UCSD-AML1 (cell line): ENCODE measurements around the gene CARM1.
"Not testable (repeated sequence)": the region's sequence is repeated elsewhere in the genome, so short reads cannot be mapped to it uniquely, and the experiment has no call there.

Source experiments
- DNase-seq: peaks from one replicate; lab custom pipeline; 2025; ENCODE audit not compliant: unreplicated experiment; lab: John Stamatoyannopoulos, UW

CARM1 gene

GRCh38 chr19:10846500-10847202, 24.7 kb upstream of the CARM1 start:
- DNase-seq: no peak

- peak; percentile 54 for DNase-seq
These were observed 23.0 kb upstream of the CARM1 start, which contains the start of gene C19orf38 for GRCh38 chr19:10848230-10848856. Gene C19orf38, plus strand, starts transcription at chr19:10848415. Its CDS starts 94 bp downstream, at chr19:10848509.

GRCh38 chr19:10850631-10851030, 20.7 kb upstream of the CARM1 start:
- DNase-seq: no peak

- DNase-seq: no peak
These were observed 19.1 kb upstream of the CARM1 start for GRCh38 chr19:10852098-10852800.

- no peak for DNase-seq
These were observed 18.4 kb upstream of the CARM1 start for GRCh38 chr19:10852941-10853340.

- DNase-seq: no peak
These were observed 16.8 kb upstream of the CARM1 start for GRCh38 chr19:10854350-10855089.

- DNase-seq: peak; percentile 32
These were observed 15.4 kb upstream of the CARM1 start for GRCh38 chr19:10855879-10856522.

GRCh38 chr19:10856899-10857298, 14.5 kb upstream of the CARM1 start:
- DNase-seq: not testable (repeated sequence)

GRCh38 chr19:10858204-10858828, 13.0 kb upstream of the CARM1 start:
- peak; percentile 31 for DNase-seq

- DNase-seq: peak; percentile 48
These were observed 10.2 kb upstream of the CARM1 start for GRCh38 chr19:10861103-10861651.

- no peak for DNase-seq
These were observed 8.7 kb upstream of the CARM1 start for GRCh38 chr19:10862561-10863106.

- DNase-seq: no peak
These were observed 8.1 kb upstream of the CARM1 start for GRCh38 chr19:10863107-10863717.

GRCh38 chr19:10864538-10864899, 6.8 kb upstream of the CARM1 start:
- peak; percentile 72 for DNase-seq

- DNase-seq: no peak
These were observed 4.9 kb upstream of the CARM1 start for GRCh38 chr19:10866495-10866894.

GRCh38 chr19:10868872-10869547, 2.3 kb upstream of the CARM1 start:
- no peak for DNase-seq

- DNase-seq: not testable (repeated sequence)
These were observed 1.5 kb upstream of the CARM1 start for GRCh38 chr19:10869872-10870311.

GRCh38 chr19:10870501-10870954, 825 bp upstream of the CARM1 start:
- DNase-seq: no peak

GRCh38 chr19:10871711-10872545, 575 bp downstream of the CARM1 start:
- peak; percentile 31 for DNase-seq
